Measurements from ENCODE around the gene GRK6.

GRK6 gene

DNA sequence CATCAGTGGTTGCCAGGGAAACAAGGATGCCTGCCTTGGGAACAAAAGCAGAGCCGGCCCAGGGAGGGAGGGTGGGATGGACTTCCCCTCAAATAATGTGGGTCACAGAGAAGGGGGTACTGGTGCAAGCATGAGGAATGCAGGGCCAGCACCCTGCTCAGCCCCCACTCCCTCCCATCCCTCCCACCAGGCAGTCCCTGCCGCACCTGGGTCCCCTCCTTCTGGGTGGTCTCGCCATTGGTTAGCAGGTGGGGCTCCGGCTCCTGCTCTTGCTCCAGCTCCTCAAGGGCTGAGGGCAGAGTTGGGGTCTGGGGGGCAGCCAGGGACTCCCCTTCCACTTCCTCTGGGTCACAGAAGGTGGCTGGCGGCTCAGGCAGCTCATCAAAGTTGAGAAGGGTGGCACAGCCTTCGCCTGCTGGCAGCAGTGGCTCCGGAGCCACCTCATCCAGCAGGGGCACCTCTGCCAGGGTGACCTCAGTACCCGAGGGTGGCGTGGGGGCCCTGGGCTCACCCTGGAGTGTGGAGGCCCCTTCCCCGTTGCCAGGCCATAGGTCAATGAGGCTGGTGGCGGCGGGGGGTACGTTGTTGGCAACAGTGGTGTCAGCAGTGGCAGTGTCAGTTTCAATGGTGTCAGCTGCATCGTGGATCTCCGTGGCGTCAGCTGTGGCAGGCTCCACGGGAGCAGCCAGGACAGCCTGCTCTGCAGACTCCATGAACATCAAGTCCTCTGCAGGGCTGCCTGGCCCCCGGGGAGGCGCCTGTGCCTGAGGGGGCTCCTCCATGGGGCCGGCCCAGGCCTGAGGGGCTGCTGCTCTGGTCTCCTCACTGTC, 31.6 kb downstream of the GRK6 start:
- TF ChIP-seq CTCF (IDR thresholded peaks at IDR 0.05; ENCODE audit: low read depth, low read length, missing control alignments), result no peak
- no peak overlapping the region for H3K4me3 ChIP-seq (ENCODE audit: low read depth, low read length)
- DNase-seq (ENCODE audit: low read depth), result no peak

DNA sequence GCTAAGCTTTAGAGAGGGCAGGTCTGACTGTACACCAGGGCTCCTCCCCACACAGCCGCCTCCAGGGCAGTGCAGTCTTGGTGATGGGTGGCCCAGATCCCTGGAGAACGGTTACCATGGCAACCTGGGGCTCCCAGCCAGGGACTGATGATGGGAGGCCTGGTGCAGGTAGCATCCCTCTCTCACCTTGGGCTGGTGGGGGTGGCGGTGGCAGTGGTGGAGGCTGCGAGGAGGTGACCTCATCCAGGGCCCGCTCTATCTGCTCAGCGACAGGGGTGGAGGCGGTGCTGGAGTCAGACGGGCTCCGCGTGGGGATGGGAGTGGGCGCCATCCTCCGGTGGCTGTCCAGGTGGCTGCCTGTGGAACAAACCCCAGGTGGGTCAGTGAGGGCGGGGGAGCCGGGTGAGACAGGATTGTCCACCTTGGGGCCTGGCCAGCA, 32.5 kb downstream of the GRK6 start:
- H3K4me3 ChIP-seq (ENCODE audit: low read depth, low read length), result no peak overlapping the region
- no peak for DNase-seq (ENCODE audit: low read depth)
- TF ChIP-seq CTCF (IDR thresholded peaks at IDR 0.05; ENCODE audit: low read depth, low read length, missing control alignments), result no peak

DNA sequence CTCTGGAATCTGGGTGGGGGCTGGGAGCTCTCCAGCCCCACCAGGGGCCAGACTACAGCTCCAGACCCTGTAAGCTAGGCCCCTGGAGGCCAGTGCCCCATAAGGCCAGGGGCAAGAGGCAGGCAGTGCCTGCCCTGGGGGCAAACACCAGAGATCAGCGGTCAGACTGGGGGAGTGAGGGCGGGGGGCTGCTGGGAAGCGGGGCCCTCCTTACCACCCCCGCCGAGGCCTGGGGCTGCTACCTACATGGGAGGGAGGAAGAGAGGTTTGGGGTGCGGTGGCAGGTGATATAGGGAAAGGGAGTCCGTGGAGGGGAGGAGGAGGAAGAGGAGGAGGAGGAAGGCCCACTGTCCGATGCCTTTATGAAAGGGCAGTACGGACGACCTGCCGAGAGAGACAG, 32.9 kb downstream of the GRK6 start:
- DNase-seq (ENCODE audit: low read depth), result no peak
- no peak for TF ChIP-seq CTCF (IDR thresholded peaks at IDR 0.05; ENCODE audit: low read depth, low read length, missing control alignments)
- H3K4me3 ChIP-seq (ENCODE audit: low read depth, low read length), result no peak overlapping the region

- no peak for TF ChIP-seq CTCF (IDR thresholded peaks at IDR 0.05; ENCODE audit: low read depth, low read length, missing control alignments)
- DNase-seq (ENCODE audit: low read depth), result no peak
- no peak overlapping the region for H3K4me3 ChIP-seq (ENCODE audit: low read depth, low read length)
These were observed 33.5 kb downstream of the GRK6 start for GRCh38 chr5:177459819-177460628.

GRCh38 chr5:177462021-177462670, 35.7 kb downstream of the GRK6 start:
- no peak for TF ChIP-seq CTCF (IDR thresholded peaks at IDR 0.05; ENCODE audit: low read depth, low read length, missing control alignments)
- DNase-seq (ENCODE audit: low read depth), result no peak
- no peak overlapping the region for H3K4me3 ChIP-seq (ENCODE audit: low read depth, low read length)

GRCh38 chr5:177465044-177465443, 38.6 kb downstream of the GRK6 start:
- no peak overlapping the region for H3K4me3 ChIP-seq (ENCODE audit: low read depth, low read length)
- DNase-seq (ENCODE audit: low read depth), result no peak
- no peak for TF ChIP-seq CTCF (IDR thresholded peaks at IDR 0.05; ENCODE audit: low read depth, low read length, missing control alignments)
